CD4-positive, alpha-beta T cell treated with Interleukin-4 for 4 hours (primary cell): Measurements from ENCODE around the gene DCLRE1B.

ENCODE experiments used
- DNase-seq: peaks from one replicate; pipeline ENCODE4 v3.0.0-alpha.2; 2020

Gene DCLRE1B

GRCh38 chr1:113887402-113888175 is 17.5 kb upstream of the DCLRE1B start, which contains the start of gene BCL2L15:
Gene BCL2L15 (minus strand): TSS chr1:113887581. CDS start chr1:113887375, 206 bp downstream.
- no peak for DNase-seq

GRCh38 chr1:113890816-113891215 is 14.3 kb upstream of the DCLRE1B start:
- no peak for DNase-seq

DNA sequence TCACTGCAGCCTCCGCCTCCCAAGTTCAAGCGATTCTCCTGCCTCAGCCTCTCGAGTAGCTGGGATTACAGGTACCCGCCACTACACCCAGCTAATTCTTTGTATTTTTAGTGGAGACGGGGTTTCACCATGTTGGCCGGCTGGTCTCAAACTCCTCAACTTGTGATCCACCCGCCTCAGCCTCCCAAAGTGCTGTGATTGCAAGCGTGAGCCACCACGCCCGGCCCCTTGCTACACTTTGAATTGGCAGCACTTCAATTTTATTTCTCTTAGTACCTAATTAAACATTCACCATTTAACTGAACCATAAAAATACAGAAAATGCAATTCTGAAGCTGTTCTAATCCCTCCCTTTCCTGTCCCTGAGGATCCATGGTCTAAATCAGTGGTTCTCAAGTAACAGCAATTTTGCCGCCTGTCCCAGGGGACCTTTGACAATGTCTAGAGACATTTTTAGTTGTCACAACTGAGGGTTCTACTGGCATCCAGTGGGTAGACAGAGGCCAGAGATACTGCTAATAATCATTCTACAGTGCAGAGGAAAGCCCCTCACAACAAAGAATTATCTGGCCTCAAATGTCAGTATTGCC is 13.4 kb upstream of the DCLRE1B start:
- no peak for DNase-seq

DNA sequence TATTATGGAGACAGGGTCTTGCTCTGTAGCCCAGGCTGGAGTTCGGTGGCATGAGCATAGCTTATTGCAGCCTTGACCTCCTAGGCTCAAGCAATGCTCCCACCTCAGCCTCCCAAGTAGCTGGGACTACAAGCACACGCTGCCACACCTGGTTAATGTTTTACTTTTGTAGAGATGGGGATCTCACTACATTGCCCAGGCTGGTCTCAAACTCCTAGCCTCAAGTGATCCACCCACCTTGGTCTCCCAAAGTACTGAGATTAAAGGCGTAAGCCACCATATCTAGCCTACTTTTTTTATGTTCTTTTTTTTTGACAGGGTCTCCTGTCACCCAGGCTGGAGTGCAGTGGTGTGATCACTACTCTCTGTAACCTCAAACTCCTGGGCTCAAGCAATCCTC is 11.9 kb upstream of the DCLRE1B start:
- no peak for DNase-seq

DNA sequence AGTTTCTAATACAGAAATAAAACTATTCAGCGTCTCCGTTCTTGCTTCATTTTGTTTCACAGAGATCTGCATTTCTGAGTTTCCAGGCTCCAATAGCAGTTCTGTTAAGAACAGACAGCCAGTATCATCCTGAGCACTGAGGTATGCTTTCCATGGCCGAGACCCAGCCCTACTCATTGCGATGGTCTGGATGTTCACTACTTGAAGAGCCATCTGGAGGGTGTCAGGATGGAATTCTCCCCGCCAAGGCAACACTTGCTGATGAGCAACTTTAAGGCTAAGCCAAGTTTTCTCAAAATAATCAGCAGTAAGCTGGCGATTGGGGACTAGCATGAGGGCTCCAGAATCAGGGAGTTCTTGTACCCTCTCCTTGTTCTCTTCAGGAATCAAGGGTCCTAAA is 10.0 kb upstream of the DCLRE1B start:
- no peak for DNase-seq

GRCh38 chr1:113895961-113896360 is 9.2 kb upstream of the DCLRE1B start:
- no peak for DNase-seq

GRCh38 chr1:113898241-113898814 is 6.8 kb upstream of the DCLRE1B start:
- DNase-seq = no peak

GRCh38 chr1:113899111-113899510 is 6.0 kb upstream of the DCLRE1B start:
- no peak for DNase-seq

- DNase-seq = peak; percentile 22
Observed at GRCh38 chr1:113901191-113901590, 3.9 kb upstream of the DCLRE1B start.

DNA sequence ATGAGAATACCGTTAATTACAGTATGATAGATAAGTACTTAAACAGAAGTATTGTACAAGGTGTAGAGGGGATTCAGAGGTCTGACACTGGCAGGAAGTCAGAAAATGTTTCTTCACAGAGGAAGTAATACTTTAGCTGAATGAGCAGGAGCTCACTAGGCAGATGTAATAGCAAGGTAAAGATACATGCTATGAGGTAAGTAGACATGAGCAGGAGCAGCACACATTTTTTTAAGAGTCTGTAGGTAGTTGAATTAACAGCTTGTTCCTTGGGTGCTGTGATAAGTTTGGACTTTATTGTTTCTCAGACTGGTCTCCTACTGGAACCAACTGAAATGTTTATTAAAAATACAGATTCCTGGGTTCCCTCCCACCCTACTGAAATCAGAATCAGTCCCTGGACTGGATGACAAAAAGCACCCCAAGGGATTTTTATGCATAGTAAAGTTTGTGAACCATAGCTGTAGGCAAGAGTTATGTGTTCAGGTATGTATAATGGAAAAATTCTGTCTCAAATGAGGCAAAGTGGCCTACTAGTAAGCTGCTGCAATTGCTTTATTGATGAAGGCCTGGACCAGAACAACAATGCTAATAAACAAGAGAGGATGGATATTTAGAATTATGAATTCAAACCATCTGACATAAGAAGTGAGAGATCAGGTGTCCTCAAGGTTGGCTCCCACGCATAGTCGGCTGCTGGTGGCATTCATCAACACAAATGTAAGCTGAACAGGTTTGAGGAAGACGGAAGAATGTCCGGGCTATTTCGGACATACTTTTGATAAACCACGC is 1.4 kb upstream of the DCLRE1B start:
- peak; percentile 18 for DNase-seq

- no peak for DNase-seq
Observed at GRCh38 chr1:113904293-113904673, 843 bp upstream of the DCLRE1B start.

DNA sequence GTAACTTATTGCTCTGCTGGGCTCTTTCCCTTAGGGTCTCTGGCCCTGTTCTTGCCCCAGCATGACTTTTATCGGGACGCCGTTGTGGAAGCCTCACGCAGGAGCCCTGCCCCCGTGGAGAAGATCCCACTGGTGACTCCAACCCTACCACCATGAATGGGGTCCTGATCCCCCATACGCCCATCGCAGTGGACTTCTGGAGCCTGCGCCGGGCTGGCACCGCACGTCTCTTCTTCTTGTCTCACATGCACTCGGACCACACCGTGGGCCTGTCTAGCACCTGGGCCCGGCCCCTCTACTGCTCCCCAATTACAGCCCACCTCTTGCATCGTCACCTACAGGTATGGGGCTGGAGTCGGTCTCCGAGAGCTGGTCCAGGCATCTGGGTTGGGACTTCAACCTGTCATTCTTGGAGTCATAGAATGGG is 322 bp downstream of the DCLRE1B start:
- peak; percentile 5 for DNase-seq

DNA sequence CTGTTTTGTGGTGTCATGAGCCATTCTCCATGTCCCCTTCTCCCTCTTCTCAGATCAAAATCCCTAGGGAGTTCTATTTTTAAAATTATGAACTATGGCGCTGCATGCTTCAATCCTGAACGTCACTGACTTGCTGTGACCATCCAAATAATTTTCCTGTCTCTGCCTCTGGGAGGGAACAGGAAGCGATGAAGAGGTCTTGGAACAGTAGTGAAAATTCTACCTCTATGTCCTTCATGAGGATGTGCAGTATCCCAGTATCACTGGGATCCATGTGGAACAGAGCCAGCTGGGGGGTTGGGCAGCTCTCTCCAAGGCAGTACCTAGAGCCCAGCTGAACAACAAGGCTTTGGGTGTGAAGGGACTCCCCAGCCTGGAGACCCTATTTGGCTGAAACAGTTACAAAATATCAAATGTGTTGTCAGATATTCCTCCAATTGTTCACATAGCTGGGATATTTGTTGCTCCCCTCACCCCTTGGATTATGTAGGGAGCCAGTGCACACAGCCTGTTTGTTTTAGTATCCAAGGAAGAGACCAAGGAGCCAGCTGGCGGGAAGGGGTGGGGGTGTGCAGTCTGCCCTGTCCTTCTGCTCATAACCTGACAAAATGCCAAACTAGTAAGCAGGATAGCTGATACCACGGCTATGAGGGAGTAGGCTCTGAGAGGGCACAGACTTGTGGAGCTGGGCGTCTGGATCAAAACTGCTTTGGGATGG is 7.6 kb downstream of the DCLRE1B start:
- no peak for DNase-seq

GRCh38 chr1:113913312-113913668 is 8.2 kb downstream of the DCLRE1B start:
- DNase-seq = no peak

DNA sequence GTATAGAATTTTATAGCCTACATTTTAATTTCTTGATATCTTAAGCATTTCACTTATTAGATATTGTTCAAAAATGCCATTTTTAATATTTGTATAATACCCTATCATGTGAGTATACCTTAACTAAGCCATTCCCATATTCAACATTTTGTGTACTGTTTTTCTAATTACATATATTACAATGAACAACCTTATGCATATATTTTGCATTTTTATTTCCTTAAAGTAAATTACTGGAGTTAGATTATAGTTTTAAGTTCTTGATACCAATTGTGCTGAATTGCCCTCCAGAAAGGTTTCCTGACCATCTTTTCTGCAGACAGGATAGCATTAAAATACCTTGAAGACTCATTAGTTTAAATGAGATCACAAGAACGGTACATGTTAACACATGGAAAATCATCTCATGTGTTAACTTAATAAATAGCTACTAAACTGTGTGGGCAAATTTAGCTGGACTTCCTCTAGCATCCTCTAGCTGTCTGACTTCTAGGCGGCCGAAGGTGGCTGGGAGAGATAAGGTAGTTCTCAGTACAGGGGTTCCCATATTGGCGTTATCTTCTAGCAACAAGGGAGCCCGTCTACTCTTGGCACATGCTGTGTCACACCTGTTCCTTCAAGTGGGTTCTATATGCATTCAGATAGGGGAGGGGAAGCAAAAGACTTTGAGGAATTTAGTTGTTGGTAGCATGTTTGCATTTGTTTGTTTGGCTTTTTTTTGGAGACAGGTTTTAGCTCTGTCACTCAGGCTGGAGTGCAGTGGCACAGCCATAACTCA is 8.9 kb downstream of the DCLRE1B start:
- no peak for DNase-seq

DNA sequence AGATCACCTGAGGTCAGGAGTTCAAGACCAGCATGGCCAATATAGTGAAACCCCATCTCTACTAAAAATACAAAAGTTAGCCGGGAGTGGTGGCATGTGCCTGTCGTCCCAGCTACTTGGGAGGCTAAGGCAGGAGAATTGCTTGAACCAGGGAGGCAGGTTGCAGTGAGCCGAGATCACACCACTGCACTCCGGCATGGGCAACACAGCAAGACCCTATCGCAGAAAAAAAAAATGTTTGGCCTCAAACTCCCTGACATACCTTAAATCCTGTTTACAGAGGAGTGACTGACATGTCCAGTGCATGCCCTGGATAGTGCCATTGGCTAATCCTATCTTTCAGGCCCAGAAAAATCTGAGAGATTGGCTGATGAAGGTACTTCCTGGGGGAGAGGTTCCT is 11.8 kb downstream of the DCLRE1B start:
- no peak for DNase-seq

DNA sequence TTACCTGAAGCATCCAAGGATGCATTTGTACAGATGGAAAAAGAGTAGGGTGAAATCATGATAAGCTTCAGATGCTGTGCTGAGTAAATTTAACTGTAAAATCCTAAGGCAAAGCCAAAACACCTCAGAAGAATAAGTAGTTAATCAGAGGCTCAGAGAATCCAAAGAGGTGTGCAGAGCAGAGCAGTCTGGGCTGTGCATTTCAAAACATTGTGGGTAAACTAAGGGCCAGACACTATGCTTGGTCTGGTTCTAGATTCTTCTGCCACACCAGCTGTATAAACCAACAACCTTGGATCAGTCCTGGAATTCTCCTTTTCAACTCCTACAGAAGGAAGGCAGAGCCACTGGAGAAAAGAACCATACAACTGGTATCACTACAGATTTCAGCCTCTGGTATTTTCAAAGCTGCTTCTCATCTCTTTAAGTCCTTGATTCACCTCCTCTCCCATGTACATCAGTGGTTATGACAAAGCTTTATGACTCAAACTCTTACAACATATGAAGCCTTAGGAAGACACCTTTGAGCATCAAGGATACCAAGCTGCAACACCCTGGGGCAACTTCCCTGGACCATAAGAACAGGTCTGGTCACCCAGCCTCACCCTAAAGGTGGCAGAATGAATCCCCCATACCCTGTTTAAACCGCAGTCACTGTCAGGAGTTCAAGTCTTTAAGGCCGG is 12.4 kb downstream of the DCLRE1B start:
- DNase-seq = no peak

- no peak for DNase-seq
Observed at GRCh38 chr1:113918243-113918642, 13.1 kb downstream of the DCLRE1B start.

DNA sequence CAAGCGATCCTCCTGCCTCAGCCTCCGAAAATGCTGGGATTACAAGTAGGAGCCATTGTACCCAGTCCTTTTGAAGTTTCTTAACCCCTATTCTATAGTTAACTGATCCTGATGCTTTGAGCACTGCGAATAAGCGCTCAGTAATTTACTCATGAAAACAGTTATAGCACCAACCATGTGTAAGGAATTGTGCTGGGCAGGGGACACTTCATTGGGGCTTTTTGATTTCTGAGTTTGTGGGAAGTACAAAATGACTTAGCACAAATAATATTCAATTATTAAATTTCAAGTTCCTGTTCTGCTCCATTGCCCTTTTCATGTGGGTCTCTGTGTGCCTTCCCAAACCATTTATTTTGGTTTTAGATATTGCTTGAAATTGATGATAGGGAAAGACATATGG is 17.8 kb downstream of the DCLRE1B start:
- no peak for DNase-seq

- DNase-seq = no peak
Observed at GRCh38 chr1:113924473-113924872, 19.3 kb downstream of the DCLRE1B start.

- no peak for DNase-seq
Observed at GRCh38 chr1:113928187-113928930, 23.2 kb downstream of the DCLRE1B start.
